ENCODE results near the gene MED31. TPM values are rescaled to one million over a fixed set of nuclear protein-coding genes. Genes with fewer than 3 reads are reported as not detected.
"Not testable (repeated sequence)": the region's sequence is repeated elsewhere in the genome, so short reads cannot be mapped to it uniquely, and the experiment has no call there.

Gene MED31
- total RNA-seq, 3 donors from 2014 or later (not counting 1 experiment from before 2014, with no cell fraction given) = 8.3 to 26.1 (median 19.1) TPM

DNA sequence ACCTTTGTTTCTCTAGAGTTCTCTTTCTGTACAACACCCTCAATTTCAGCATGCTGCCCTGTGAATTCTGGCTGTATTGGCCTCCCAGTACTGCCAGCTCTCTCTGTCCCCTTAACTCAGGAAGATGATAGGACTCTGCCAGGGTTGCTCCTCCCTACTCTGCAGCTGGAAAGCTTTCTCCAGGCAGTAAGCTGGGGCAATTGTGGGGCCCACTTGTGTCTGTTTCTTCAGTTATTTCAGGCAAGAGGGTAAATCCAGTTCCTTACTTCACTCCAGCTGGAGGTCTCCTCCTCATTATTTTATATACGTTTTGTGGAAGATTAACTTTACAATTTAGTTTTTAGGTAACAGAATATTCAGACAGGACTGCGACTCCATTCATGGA lies 10.1 kb upstream of the MED31 start:
- H3K27ac Mint-ChIP-seq = no peak overlapping the region
- H3K9me3 Mint-ChIP-seq = no peaks in the 10 kb centered on the region
- WGBS (ENCODE audit: insufficient coverage) = no CpG with 5 or more reads among the region's 2 CpGs
- peaks cover 38 to 64% of the 10 kb centered on the region in 2 donors for H3K27me3 Mint-ChIP-seq (ENCODE audit: low read depth in 2 of 2)
- peaks cover 5% of the 10 kb centered on the region for H3K27me3 ChIP-seq (ENCODE audit: control insufficient read depth, insufficient read depth, low read length)
- H3K9me3 ChIP-seq (ENCODE audit: control insufficient read depth, insufficient read depth, low read length) = no peaks in the 10 kb centered on the region
- peaks cover 27% of the 10 kb centered on the region for H3K4me1 ChIP-seq (ENCODE audit: control insufficient read depth, insufficient read depth, low read length)
- peaks cover 5 to 13% of the 10 kb centered on the region in 2 donors for H3K4me1 Mint-ChIP-seq
- H3K36me3 ChIP-seq (ENCODE audit: control insufficient read depth, insufficient read depth, low read length) = no peaks in the 10 kb centered on the region
- no peak overlapping the region for H3K27ac ChIP-seq (ENCODE audit: low read length)
- intact Hi-C loops (cut with micrococcal nuclease) = no loop called here
- H3K4me3 Mint-ChIP-seq = no peak overlapping the region
- H3K4me3 ChIP-seq (ENCODE audit: low read length) = no peak overlapping the region
- no peaks in the 10 kb centered on the region for H3K36me3 Mint-ChIP-seq
- ATAC-seq (no peak), DNase-seq (no peak)
- TF ChIP-seq, protein P1, sequence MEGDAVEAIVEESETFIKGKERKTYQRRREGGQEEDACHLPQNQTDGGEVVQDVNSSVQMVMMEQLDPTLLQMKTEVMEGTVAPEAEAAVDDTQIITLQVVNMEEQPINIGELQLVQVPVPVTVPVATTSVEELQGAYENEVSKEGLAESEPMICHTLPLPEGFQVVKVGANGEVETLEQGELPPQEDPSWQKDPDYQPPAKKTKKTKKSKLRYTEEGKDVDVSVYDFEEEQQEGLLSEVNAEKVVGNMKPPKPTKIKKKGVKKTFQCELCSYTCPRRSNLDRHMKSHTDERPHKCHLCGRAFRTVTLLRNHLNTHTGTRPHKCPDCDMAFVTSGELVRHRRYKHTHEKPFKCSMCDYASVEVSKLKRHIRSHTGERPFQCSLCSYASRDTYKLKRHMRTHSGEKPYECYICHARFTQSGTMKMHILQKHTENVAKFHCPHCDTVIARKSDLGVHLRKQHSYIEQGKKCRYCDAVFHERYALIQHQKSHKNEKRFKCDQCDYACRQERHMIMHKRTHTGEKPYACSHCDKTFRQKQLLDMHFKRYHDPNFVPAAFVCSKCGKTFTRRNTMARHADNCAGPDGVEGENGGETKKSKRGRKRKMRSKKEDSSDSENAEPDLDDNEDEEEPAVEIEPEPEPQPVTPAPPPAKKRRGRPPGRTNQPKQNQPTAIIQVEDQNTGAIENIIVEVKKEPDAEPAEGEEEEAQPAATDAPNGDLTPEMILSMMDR (IDR thresholded peaks at IDR 0.05) = no peak

DNA sequence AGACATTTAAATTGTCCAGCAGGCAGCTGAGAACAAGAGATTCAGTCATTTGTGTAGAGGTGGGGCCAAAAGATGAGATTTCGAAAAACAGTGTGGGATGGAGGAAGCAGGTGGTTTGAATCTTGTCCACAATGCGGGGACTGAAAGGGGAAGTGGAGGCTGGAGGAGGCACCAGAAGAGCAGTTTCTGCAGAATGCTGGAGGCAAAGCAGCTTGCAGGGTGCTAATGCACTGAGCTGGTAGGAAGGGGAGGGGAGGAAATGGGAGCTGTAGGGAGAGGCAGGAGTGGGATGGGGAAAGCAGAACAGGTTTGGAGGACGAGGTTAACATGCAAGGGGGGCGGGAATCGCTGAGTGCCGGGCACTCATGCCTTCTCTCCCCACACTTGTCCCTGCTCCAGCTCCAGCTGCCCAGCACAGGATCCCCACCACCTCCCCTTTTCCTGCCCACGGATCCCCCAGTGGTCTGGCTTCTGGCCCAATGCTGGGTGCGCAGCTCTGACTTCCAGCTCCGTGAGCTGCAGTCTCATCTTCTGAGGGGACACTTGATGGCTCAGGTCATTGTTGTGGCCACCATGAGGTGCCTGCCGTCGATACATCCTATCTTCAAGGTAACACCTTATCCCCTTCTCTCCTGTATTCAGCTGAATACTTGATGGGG lies 9.5 kb upstream of the MED31 start:
- intact Hi-C loops (cut with micrococcal nuclease) = no loop called here
- Mint-ChIP-seq H3K4me1 (peaks cover 5 to 13% of the 10 kb centered on the region in 2 donors), H3K27me3 (ENCODE audit: low read depth in 2 of 2) (peaks cover 42 to 64% of the 10 kb centered on the region in 2 donors), H3K36me3 (no peaks in the 10 kb centered on the region), H3K4me3 (no peak overlapping the region), H3K27ac (no peak overlapping the region), H3K9me3 (no peaks in the 10 kb centered on the region)
- Histone ChIP-seq H3K27ac (ENCODE audit: low read length) (no peak overlapping the region), H3K27me3 (ENCODE audit: control insufficient read depth, insufficient read depth, low read length) (peaks cover 5% of the 10 kb centered on the region), H3K4me3 (ENCODE audit: low read length) (no peak overlapping the region), H3K4me1 (ENCODE audit: control insufficient read depth, insufficient read depth, low read length) (peaks cover 25% of the 10 kb centered on the region), H3K9me3 (ENCODE audit: control insufficient read depth, insufficient read depth, low read length) (no peaks in the 10 kb centered on the region), H3K36me3 (ENCODE audit: control insufficient read depth, insufficient read depth, low read length) (no peaks in the 10 kb centered on the region)
- ATAC-seq (peak in 1 of 3 donors; percentile 63), DNase-seq (no peak)
- 8% methylated on average over 11 of the region's 11 CpGs for WGBS (ENCODE audit: insufficient coverage)
- TF ChIP-seq, protein P1 (IDR thresholded peaks at IDR 0.05) = no peak

DNA sequence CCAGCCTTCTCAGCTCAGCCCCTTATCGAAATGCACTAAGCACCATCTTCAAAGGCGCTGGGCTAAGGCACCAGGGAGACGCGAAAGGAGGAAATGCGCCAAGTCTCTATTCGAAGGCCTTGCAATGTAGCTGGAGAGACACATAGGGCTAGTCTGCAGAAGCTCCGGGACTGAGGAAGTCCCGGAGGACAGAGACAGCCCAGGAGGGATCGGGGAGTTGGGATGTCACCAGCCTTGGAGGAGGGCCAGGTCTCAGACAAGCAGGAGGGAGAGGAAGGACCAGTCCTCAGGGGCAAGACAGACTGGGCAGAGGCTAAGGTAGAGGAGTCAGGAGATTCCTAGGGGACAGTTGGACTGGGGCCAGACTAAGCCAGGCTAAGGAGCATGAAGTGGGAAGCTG lies 8.7 kb upstream of the MED31 start:
- Mint-ChIP-seq H3K27ac (no peak overlapping the region), H3K9me3 (no peaks in the 10 kb centered on the region), H3K27me3 (ENCODE audit: low read depth in 2 of 2) (peaks cover 46 to 61% of the 10 kb centered on the region in 2 donors), H3K4me3 (no peak overlapping the region), H3K4me1 (peaks cover 9 to 13% of the 10 kb centered on the region in 2 donors), H3K36me3 (no peaks in the 10 kb centered on the region)
- peaks cover 10% of the 10 kb centered on the region for H3K27me3 ChIP-seq (ENCODE audit: control insufficient read depth, insufficient read depth, low read length)
- no peaks in the 10 kb centered on the region for H3K36me3 ChIP-seq (ENCODE audit: control insufficient read depth, insufficient read depth, low read length)
- intact Hi-C loops (cut with micrococcal nuclease) = no loop called here
- no peak overlapping the region for H3K4me3 ChIP-seq (ENCODE audit: low read length)
- TF ChIP-seq, protein P1 (IDR thresholded peaks at IDR 0.05) = no peak
- H3K27ac ChIP-seq (ENCODE audit: low read length) = no peak overlapping the region
- DNase-seq = no peak
- H3K4me1 ChIP-seq (ENCODE audit: control insufficient read depth, insufficient read depth, low read length) = peaks cover 32% of the 10 kb centered on the region
- 74% methylated on average over 9 of the region's 9 CpGs for WGBS (ENCODE audit: insufficient coverage)
- no peaks in the 10 kb centered on the region for H3K9me3 ChIP-seq (ENCODE audit: control insufficient read depth, insufficient read depth, low read length)
- ATAC-seq = no peak

DNA sequence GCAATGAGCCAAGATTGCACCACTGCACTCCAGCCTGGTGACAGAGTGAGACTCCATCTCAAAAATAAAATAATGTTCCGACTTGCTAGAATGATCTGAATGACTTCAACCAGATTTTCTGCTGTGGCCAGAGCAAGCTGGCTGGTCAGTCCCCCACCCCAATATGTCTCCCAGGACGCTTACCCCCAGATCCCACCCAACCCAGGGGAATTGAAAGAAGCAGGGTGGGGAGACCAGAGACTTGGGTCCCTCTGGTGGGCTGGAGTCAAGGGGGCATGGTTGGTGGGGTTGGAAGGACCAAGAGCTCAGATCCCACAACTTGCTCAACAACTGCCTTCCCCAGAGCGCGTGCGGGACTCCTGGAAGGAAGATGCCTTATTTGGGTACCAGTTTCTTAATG lies 7.0 kb upstream of the MED31 start:
- H3K4me3 Mint-ChIP-seq; H3K36me3 Mint-ChIP-seq; DNase-seq; H3K9me3 Mint-ChIP-seq; ATAC-seq; H3K36me3 ChIP-seq (ENCODE audit: control insufficient read depth, insufficient read depth, low read length); H3K4me3 ChIP-seq (ENCODE audit: low read length); intact Hi-C loops (cut with micrococcal nuclease); H3K27ac Mint-ChIP-seq; H3K27ac ChIP-seq (ENCODE audit: low read length); H3K9me3 ChIP-seq (ENCODE audit: control insufficient read depth, insufficient read depth, low read length): not testable (repeated sequence)
- Mint-ChIP-seq H3K27me3 (ENCODE audit: low read depth in 2 of 2) (peaks cover 50 to 71% of the 10 kb centered on the region in 2 donors), H3K4me1 (peaks cover 9 to 15% of the 10 kb centered on the region in 2 donors)
- Histone ChIP-seq H3K27me3 (ENCODE audit: control insufficient read depth, insufficient read depth, low read length) (peaks cover 18% of the 10 kb centered on the region), H3K4me1 (ENCODE audit: control insufficient read depth, insufficient read depth, low read length) (peaks cover 39% of the 10 kb centered on the region)
- WGBS (ENCODE audit: insufficient coverage) = 93% methylated on average over 1 of the region's 5 CpGs

Data from natural killer cell (primary cell).